K562 (cell line): ENCODE results near the gene TMEM209. TPM values are rescaled to one million over a fixed set of nuclear protein-coding genes. Genes with fewer than 3 reads are reported as not detected.

Experiments
- ATAC-seq: fragments of 200-7000 bp; cut with Tn5 transposase; 3 replicates; pipeline ENCODE4 v1.9.1; 2020; ENCODE audit warnings: moderate library complexity
- BruUV-seq: library from RNA; stranded (reverse); fragments of 400-500 nt; replicated peaks from 2 replicates; lab custom pipeline; 2021; lab: Mats Ljungman, UMichigan
- CTCF ChIA-PET: fragments of 300-600 bp; formaldehyde crosslinking; extraction: SDS; loops from one replicate; lab custom pipeline; 2021; ENCODE audit warnings: low intra/inter-chr PET ratio; lab: Yijun Ruan, JAX
- POLR2A ChIA-PET: fragments of 300-600, 350-650 bp; sonication (Branson Sonifier 250); formaldehyde crosslinking; extraction: SDS; loops from one replicate; lab custom pipeline; 2021; ENCODE audit warnings: antibody characterized with exemption, inconsistent platforms; lab: Yijun Ruan, JAX
- DNase-seq, 4 experiments: peaks; one replicate each; pipeline versions ENCODE4 v3.0.0 to v3.0.0-alpha.2; 2011 to 2018; ENCODE audit warnings: low spot score in 3 of 4, mixed read lengths in 3 of 4; ENCODE audit errors: extremely low read depth in 1 of 4
- FAIRE-seq: peaks from 2 replicates; lab custom pipeline; 2011; peaks lifted over from hg19 to GRCh38; lab: Jason Lieb, UNC
- H2AFZ ChIP-seq: 2 replicates; pipeline ENCODE4 v1.6.0; 2011; ENCODE audit warnings: low read depth, low read length, control low read depth, inconsistent platforms
- H3K27ac ChIP-seq: fragments of 200-600 bp; 3 replicates; pipeline ENCODE4 v1.8.0; 2011; ENCODE audit warnings: low read depth, mild to moderate bottlenecking, control low read depth, inconsistent platforms, low read length, moderate library complexity, mixed read lengths; ENCODE audit errors: extremely low read depth
- H3K27me3 ChIP-seq, 2 experiments: fragments of 300-600 bp in 1 of 2; 2 replicates in 1 of 2; 3 replicates in 1 of 2; pipeline versions ENCODE4 v1.6.0 to v1.8.0; 2011; ENCODE audit warnings: inconsistent platforms in 2 of 2, low read length in 2 of 2, mild to moderate bottlenecking in 1 of 2, mixed read lengths in 1 of 2, moderate library complexity in 1 of 2; ENCODE audit not compliant: control insufficient read depth in 2 of 2, insufficient read depth in 2 of 2
- H3K36me3 ChIP-seq: fragments of 300-600 bp; 3 replicates; pipeline ENCODE4 v1.8.0; 2011; ENCODE audit warnings: mild to moderate bottlenecking, low read length, inconsistent platforms; ENCODE audit not compliant: control insufficient read depth, insufficient read depth
- H3K4me1 ChIP-seq, 2 experiments: fragments of 200-600 bp in 1 of 2; replicated peaks in 1 of 2; 2 replicates in 1 of 2; 3 replicates in 1 of 2; pipeline versions ENCODE4 v1.5.1 to v1.8.0; 2011; ENCODE audit warnings: inconsistent platforms in 2 of 2, low read length in 2 of 2, mild to moderate bottlenecking in 1 of 2, mixed read lengths in 1 of 2, moderate library complexity in 1 of 2; ENCODE audit not compliant: control insufficient read depth in 2 of 2, insufficient read depth in 2 of 2
- H3K4me2 ChIP-seq: 2 replicates; pipeline ENCODE4 v1.6.1; 2011; ENCODE audit warnings: low read length, control low read depth, inconsistent platforms, mixed read lengths; ENCODE audit not compliant: insufficient read depth
- H3K4me3 ChIP-seq: fragments of 200-600 bp; sonication (generic), shearing (Covaris generic); 2 replicates; pipeline ENCODE4 v1.5.1; 2016; ENCODE audit warnings: control low read depth, inconsistent platforms
- H3K79me2 ChIP-seq: fragments of 200-600 bp; 3 replicates; pipeline ENCODE4 v1.8.0; 2011; ENCODE audit warnings: low read length, inconsistent platforms; ENCODE audit not compliant: control insufficient read depth, insufficient read depth
- H3K9ac ChIP-seq, 2 experiments: 2 replicates each; pipeline versions ENCODE4 v1.6.0 to v1.6.1; 2011; ENCODE audit warnings: low read depth in 2 of 2, low read length in 2 of 2, control low read depth in 1 of 2, inconsistent platforms in 1 of 2, mild to moderate bottlenecking in 1 of 2, mixed read lengths in 1 of 2; ENCODE audit not compliant: insufficient read depth in 1 of 2
- H3K9me1 ChIP-seq: one replicate; pipeline ENCODE4 v1.6.0; 2011; ENCODE audit warnings: inconsistent platforms, mild to moderate bottlenecking, low read length, moderate library complexity; ENCODE audit not compliant: control insufficient read depth, insufficient read depth
- H3K9me3 ChIP-seq: replicated peaks from 2 replicates; pipeline ENCODE4 v1.5.1; 2011; ENCODE audit warnings: low read depth, low read length, inconsistent platforms; ENCODE audit not compliant: control insufficient read depth, insufficient read depth
- H4K20me1 ChIP-seq: replicated peaks from 2 replicates; pipeline ENCODE4 v1.6.1; 2011; ENCODE audit warnings: low read length, inconsistent platforms, mixed read lengths; ENCODE audit not compliant: control insufficient read depth, insufficient read depth
- GTF2F1 ChIP-seq: IDR thresholded peaks from 2 replicates; pipeline ENCODE4 v1.6.1; 2011; ENCODE audit warnings: low read depth, low read length, improper control_type of control experiment
- MAZ ChIP-seq, 2 experiments: fragments of 450-650 bp in 1 of 2; sonication (generic) in 1 of 2; formaldehyde crosslinking; IDR thresholded peaks in 1 of 2; conservative IDR thresholded peaks in 1 of 2; 2 replicates each; pipeline versions ENCODE4 v1.4.0 to v1.5.0; 2020; ENCODE audit warnings: mild to moderate bottlenecking in 1 of 2, missing genetic modification reagents in 1 of 2
- POLR2B ChIP-seq: fragments of 450-650 bp; IDR thresholded peaks from 2 replicates; pipeline ENCODE4 v1.6.1; 2018; ENCODE audit warnings: low read depth; ENCODE audit not compliant: partially characterized antibody
- RAD21 ChIP-seq, 2 experiments: fragments of 250-450 bp in 1 of 2; fragments of 450-650 bp in 1 of 2; sonication (Bioruptor Pico) in 1 of 2; formaldehyde crosslinking in 1 of 2; IDR thresholded peaks in 1 of 2; conservative IDR thresholded peaks in 1 of 2; 2 replicates each; pipeline versions ENCODE4 v1.4.0 to v1.8.0; 2020 to 2022; ENCODE audit warnings: mild to moderate bottlenecking in 2 of 2, moderate library complexity in 1 of 2
- UBTF ChIP-seq, 2 experiments: IDR thresholded peaks; 2 replicates each; pipeline ENCODE4 v1.6.1; 2012; ENCODE audit warnings: improper control_type of control experiment in 2 of 2, low read depth in 2 of 2, low read length in 2 of 2, borderline replicate concordance in 1 of 2
- ZNF253 ChIP-seq: fragments of 250-450 bp; sonication (Bioruptor Pico); conservative IDR thresholded peaks from 2 replicates; pipeline ENCODE4 v1.6.1; 2021; ENCODE audit warnings: mild to moderate bottlenecking
- WGBS: fragments of 100-300 bp; shearing (Covaris generic); methylation state at CpG from one replicate; pipeline ENCODE4 v1.1.6; 2016; ENCODE audit warnings: low coverage, mixed read lengths; ENCODE audit not compliant: insufficient coverage; ENCODE audit errors: missing lambda C conversion rate; 5-methylcytosine and 5-hydroxymethylcytosine counted together
- in situ Hi-C: fragments of 300-500 bp; cut with MboI; formaldehyde crosslinking; loops from 4 replicates; pipeline ENCODE4 v1.15.0; 2018; ENCODE audit warnings: inconsistent platforms, mixed read lengths
- intact Hi-C: fragments of 100-400 bp; cut with micrococcal nuclease; formaldehyde crosslinking; loops from 2 replicates; pipeline ENCODE4 v1.14.2; 2022
- polyA plus RNA-seq, 8 experiments: library from polyadenylated mRNA; depleted of rRNA in 4 of 8; stranded (reverse) in 5 of 8; unstranded in 3 of 8; fragments of >200 nt; fragmentation: Nextera tagmentation in 2 of 8; fragmentation: Illumina TruSeq in 1 of 8; extraction: Ambion mirVana in 2 of 8; extraction: Trizol in 1 of 8; gene quantifications; 2 replicates each; pipeline versions ENCODE4 v1.2.1 to v1.2.3, GENCODE V29; 2011 to 2014; ENCODE audit warnings: inconsistent platforms in 1 of 8, missing spikeins in 1 of 8
- total RNA-seq, 7 experiments: library from RNA; depleted of rRNA in 6 of 7; stranded (reverse); fragments of >200 nt in 6 of 7; fragmentation: Illumina TruSeq in 2 of 7; extraction: Trizol in 2 of 7; gene quantifications; 2 replicates each; pipeline versions ENCODE4 v1.2.1 to v1.2.3, GENCODE V29; 2011 to 2021; ENCODE audit warnings: low replicate concordance in 1 of 7
- TF ChIP-seq, protein P1 (sequence below): sonication (generic); formaldehyde crosslinking; IDR thresholded peaks from 2 replicates; pipeline ENCODE4 v1.8.0; 2022; ENCODE audit warnings: missing genetic modification reagents, mild to moderate bottlenecking, moderate library complexity, borderline replicate concordance
- TF ChIP-seq, protein P2 (sequence below), 3 experiments: IDR thresholded peaks in 2 of 3; conservative IDR thresholded peaks in 1 of 3; 2 replicates each; pipeline ENCODE4 v1.5.1; 2011 to 2012; ENCODE audit warnings: low read length in 3 of 3, mild to moderate bottlenecking in 3 of 3, control low read depth in 2 of 3, improper control_type of control experiment in 1 of 3, inconsistent platforms in 1 of 3, low read depth in 1 of 3, mixed read lengths in 1 of 3, moderate library complexity in 1 of 3; ENCODE audit not compliant: insufficient read depth in 2 of 3

Gene TMEM209
- total and polyA plus RNA-seq, 9 of the 15 experiments (the other 6 are each of a cell fraction or from before 2014, with no cell fraction given): 36.8 to 116 (median 76.6) TPM

- TF ChIP-seq, protein P1, sequence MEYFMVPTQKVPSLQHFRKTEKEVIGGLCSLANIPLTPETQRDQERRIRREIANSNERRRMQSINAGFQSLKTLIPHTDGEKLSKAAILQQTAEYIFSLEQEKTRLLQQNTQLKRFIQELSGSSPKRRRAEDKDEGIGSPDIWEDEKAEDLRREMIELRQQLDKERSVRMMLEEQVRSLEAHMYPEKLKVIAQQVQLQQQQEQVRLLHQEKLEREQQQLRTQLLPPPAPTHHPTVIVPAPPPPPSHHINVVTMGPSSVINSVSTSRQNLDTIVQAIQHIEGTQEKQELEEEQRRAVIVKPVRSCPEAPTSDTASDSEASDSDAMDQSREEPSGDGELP (CRISPR knock-in tag): peak; percentile 2; the same call in 1 of the 2 replicates
- TF ChIP-seq POLR2B (no peak), MAZ (CRISPR knock-in tag; conservative IDR thresholded peaks at IDR 0.05 in 1 of 2, IDR thresholded peaks at IDR 0.05 in 1 of 2) (0 out of 4 replicates have a peak, but pooled peaks of 1 of the 2 experiments have one; percentile 11), GTF2F1 (no peak)
Observed at GRCh38 chr7:130154501-130155317, 50.5 kb downstream of the TMEM209 start (continued).

DNA sequence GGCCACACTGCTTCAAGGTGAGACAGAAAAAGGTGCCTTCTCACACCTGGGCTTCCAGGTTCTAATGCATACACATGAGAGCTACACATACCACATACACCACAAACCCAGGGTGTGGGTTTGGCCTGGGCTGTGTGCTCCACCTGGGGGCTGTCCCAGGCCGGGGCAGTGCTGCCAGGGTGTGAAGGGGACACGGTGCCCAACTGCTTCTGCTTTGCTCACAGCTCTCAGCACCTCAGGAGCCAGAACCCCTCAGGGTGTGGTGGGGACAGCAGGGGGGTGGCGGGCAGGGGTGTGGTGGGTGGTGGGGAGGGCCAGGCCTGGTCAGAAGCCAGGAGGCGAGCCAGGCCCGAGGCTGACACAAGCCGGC is 51.1 kb downstream of the TMEM209 start:
- peak overlapping the region in 1 of 2 experiments; percentile 77; a peak in 2 of 4 replicates for H3K9ac ChIP-seq
- DNase-seq: no peak
- TF ChIP-seq RAD21 (CRISPR knock-in tag; conservative IDR thresholded peaks at IDR 0.05 in 1 of 2, IDR thresholded peaks at IDR 0.05 in 1 of 2) (peak in 1 of 2 experiments; percentile 45; a peak in 2 of 4 replicates), UBTF (IDR thresholded peaks at IDR 0.05; ENCODE audit: borderline replicate concordance in 1 of 2, low read depth in 2 of 2, low read length in 2 of 2) (no peak), ZNF253 (CRISPR knock-in tag) (no peak)
- TF ChIP-seq, protein P2, sequence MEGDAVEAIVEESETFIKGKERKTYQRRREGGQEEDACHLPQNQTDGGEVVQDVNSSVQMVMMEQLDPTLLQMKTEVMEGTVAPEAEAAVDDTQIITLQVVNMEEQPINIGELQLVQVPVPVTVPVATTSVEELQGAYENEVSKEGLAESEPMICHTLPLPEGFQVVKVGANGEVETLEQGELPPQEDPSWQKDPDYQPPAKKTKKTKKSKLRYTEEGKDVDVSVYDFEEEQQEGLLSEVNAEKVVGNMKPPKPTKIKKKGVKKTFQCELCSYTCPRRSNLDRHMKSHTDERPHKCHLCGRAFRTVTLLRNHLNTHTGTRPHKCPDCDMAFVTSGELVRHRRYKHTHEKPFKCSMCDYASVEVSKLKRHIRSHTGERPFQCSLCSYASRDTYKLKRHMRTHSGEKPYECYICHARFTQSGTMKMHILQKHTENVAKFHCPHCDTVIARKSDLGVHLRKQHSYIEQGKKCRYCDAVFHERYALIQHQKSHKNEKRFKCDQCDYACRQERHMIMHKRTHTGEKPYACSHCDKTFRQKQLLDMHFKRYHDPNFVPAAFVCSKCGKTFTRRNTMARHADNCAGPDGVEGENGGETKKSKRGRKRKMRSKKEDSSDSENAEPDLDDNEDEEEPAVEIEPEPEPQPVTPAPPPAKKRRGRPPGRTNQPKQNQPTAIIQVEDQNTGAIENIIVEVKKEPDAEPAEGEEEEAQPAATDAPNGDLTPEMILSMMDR (IDR thresholded peaks at IDR 0.05 in 2 of 3, conservative IDR thresholded peaks at IDR 0.05 in 1 of 3; ENCODE audit: insufficient read depth in 2 of 3, low read depth in 1 of 3, low read length in 3 of 3): 0 out of 6 replicates have a peak, but pooled peaks of 1 of the 3 experiments have one; percentile 17

More for the DNA sequence above, 51.1 kb downstream of the TMEM209 start:
- in situ Hi-C loops (no loop called here), intact Hi-C loops (no loop called here)
- peaks cover 19% of the 10 kb centered on the region for H3K9me3 ChIP-seq
- BruUV-seq: no TSS peak
- peak overlapping the region; percentile 28; the same call in 1 of the 3 replicates for H3K27ac ChIP-seq
- no peaks in the 10 kb centered on the region for H3K79me2 ChIP-seq
- ChIA-PET POLR2A (interaction anchor here (1.2 to 1.4 kb wide), 2 partner anchors 12 to 27 kb away, joined by 3 to 4 read pairs; no protein-coding TSS in a partner anchor), CTCF (interaction anchor here (1.2 kb wide), 1 partner anchor 82 kb away, joined by 3 read pairs; no protein-coding TSS in a partner anchor)
- ATAC-seq (peak; percentile 45), FAIRE-seq (no peak)
- peaks cover 10% of the 10 kb centered on the region; the same call in 2 of the 3 replicates for H3K36me3 ChIP-seq
- H3K27me3 ChIP-seq: no peaks in the 10 kb centered on the region; a peak in 1 of 5 replicates
- H2AFZ ChIP-seq: 0 out of 2 replicates have a peak overlapping the region, but pooled peaks have one; percentile 17
- WGBS: 85% methylated on average over 4 of the region's 6 CpGs
- no peak overlapping the region for H3K4me3 ChIP-seq
- H3K9me1 ChIP-seq: no peaks in the 10 kb centered on the region
- H3K4me2 ChIP-seq: no peak overlapping the region
- no peaks in the 10 kb centered on the region for H4K20me1 ChIP-seq
- peaks cover 0 to 45% of the 10 kb centered on the region in 2 experiments; a peak in 3 of 5 replicates for H3K4me1 ChIP-seq
